ENCODE data around the gene BRAT1.

The BRAT1 gene

DNA sequence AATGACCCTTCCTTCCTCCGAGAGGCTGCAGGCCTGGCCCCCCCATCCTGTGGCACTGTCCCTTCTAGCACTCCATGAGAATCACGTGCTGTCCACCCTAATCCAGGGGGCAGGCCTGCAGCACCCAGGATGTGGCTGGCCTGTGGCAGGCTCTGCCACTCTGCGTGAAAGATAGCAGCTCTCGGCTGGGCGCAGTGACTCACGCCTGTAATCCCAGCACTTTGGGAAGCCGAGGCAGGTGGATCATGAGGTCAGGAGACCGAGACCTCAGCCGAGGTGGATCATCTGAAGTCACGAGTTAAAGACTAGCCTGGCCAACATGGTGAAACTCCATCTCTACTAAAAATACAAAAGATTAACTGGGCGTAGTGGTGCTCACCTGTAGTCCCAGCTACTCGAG is 54.6 kb downstream of the BRAT1 start:
- H3K27ac ChIP-seq: no peak overlapping the region
- no peak for TF ChIP-seq ZFX (IDR thresholded peaks at IDR 0.05)
- TF ChIP-seq, protein P1, sequence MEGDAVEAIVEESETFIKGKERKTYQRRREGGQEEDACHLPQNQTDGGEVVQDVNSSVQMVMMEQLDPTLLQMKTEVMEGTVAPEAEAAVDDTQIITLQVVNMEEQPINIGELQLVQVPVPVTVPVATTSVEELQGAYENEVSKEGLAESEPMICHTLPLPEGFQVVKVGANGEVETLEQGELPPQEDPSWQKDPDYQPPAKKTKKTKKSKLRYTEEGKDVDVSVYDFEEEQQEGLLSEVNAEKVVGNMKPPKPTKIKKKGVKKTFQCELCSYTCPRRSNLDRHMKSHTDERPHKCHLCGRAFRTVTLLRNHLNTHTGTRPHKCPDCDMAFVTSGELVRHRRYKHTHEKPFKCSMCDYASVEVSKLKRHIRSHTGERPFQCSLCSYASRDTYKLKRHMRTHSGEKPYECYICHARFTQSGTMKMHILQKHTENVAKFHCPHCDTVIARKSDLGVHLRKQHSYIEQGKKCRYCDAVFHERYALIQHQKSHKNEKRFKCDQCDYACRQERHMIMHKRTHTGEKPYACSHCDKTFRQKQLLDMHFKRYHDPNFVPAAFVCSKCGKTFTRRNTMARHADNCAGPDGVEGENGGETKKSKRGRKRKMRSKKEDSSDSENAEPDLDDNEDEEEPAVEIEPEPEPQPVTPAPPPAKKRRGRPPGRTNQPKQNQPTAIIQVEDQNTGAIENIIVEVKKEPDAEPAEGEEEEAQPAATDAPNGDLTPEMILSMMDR (conservative IDR thresholded peaks at IDR 0.05): no peak

DNA sequence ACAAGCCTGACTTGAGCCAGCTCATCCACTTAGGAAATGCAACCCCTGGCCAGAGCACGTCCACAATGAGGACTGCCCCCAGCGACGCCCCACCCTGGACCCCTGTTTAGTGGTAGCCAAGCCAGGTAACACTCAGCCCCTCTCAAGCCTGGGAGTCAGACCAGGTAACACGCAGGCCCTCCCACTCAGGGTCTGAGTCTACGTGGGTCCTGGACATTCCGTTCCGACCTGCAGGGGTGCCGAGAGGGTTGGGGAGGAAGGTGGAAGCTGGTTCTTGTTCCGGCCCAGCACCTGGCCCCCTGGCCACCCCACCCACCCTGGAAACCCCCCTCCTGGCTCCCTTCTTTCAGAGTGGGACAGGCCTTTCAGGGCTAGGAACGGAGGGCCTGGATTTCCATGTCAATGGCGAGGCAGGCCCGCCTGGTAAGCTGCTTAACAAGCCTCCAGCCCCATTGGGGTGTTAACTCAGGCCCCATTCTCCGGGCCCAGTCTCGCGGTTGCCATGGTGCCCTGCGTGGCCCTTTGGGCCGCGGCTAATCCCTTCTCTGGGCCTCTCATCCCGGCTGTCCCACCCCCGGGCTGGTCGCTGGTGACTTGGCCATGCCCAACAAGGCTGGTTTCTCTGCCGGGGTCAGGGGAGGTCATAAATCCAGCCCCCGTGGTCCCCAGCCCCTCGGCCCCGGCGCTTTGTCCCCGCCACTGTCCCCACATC is 55.4 kb downstream of the BRAT1 start:
- no peak overlapping the region for H3K27ac ChIP-seq
- TF ChIP-seq, protein P1 (conservative IDR thresholded peaks at IDR 0.05): no peak
- no peak for TF ChIP-seq ZFX (IDR thresholded peaks at IDR 0.05)

DNA sequence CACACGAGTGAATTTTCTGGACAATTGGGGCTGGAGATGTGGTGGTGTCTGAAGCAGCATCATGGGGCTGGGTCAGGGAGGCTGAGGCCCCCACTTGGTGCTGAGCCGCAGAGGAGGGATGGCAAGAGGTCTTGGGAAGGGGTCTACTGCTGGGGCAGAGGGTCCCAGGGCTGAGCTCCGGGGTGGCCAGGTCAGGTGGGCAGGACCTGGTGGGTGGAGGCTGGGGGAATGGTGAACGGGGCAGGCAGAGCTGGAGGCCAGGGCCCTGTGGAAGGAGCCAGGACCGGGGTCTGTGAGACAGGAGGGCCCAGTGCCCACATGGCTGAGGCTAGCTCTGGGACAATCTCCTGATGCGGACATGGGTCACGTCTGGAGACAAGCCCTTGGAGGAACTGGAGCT is 56.1 kb downstream of the BRAT1 start:
- no peak for TF ChIP-seq ZFX (IDR thresholded peaks at IDR 0.05)
- TF ChIP-seq, protein P1 (conservative IDR thresholded peaks at IDR 0.05): no peak
- H3K27ac ChIP-seq: no peak overlapping the region

DNA sequence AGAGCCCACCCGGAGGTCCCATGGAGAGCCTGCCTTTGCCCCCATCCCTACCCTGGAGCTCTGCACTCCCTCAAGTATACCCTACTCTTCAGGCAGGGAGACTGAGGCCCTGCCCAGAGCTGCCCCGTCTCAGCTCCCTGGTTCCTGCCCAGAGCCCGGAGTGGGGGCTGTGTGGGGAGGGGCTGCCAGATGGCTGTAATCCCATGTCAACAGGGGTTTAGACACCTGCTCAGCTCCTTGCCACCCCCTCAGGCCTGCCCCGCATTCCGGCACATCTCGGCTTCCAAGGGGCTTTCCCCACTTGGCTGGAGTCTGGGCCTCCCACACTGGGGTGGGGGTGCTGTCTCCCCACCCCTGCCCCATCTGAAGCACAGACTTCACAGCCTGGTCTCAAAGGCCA is 56.6 kb downstream of the BRAT1 start:
- TF ChIP-seq ZFX (IDR thresholded peaks at IDR 0.05): no peak
- TF ChIP-seq, protein P1 (conservative IDR thresholded peaks at IDR 0.05): no peak
- H3K27ac ChIP-seq: no peak overlapping the region

DNA sequence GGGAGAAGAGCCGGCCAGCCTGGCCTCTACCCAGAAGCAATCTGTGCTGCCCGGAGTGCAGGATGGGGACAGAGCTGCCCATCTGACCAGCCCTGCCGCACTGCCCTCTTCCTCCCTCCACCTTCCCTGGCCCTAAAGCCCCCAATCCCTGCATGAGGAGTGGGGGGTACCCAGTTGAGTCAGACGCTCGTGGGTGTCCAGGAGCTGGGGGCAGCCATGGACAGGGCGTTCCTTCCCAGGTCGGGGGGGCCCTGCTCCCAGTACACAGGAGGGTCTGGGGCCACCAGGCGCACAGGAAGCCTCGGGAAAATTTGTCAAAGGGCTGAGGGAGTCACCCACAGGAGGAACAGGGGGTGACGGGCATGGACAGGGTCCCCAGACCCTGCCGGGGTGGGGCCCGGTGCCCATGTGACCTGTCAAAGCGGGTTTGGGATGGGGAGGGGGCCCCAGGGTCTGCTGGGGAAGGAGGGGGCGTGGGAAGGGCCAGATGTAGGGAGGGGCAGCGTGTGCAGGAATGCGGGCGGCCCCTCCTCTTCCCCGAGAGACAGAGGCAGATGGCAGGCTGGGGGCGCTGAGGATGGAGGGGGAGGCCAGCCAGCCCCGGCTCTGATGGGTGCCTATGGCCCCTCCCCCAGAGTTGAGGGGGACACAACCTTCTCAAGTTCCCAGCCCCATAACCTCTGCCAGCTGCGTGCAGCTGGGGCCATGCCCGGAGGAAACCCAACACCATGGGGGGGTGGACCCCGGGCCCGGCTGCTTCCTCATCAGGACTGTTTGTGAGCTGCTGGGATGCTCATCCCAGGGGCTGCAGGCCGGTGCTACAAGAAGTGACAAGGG is 57.6 kb downstream of the BRAT1 start:
- TF ChIP-seq ZFX (IDR thresholded peaks at IDR 0.05): no peak
- TF ChIP-seq, protein P1 (conservative IDR thresholded peaks at IDR 0.05): no peak
- H3K27ac ChIP-seq: no peak overlapping the region

DNA sequence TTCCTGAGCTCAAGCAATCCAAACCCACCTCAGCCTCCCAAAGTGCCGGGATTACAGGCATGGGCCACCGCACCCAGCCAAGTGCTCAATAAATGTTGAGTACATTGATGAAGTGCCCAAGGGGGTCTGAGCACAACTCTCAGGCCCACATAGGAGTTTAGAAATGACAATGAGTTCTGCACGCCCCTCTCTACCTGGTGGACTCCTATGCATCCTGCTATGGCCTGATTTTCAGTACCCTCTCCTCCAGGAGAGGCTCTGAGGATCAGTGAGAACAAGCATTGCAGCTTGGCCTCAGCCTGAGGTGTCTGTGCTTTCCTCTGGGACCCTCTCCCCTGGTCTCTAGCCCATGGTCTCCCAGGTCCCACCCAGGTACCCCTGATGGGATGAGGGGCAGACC is 58.3 kb downstream of the BRAT1 start:
- no peak overlapping the region for H3K27ac ChIP-seq
- TF ChIP-seq ZFX (IDR thresholded peaks at IDR 0.05): no peak
- TF ChIP-seq, protein P1 (conservative IDR thresholded peaks at IDR 0.05): no peak

DNA sequence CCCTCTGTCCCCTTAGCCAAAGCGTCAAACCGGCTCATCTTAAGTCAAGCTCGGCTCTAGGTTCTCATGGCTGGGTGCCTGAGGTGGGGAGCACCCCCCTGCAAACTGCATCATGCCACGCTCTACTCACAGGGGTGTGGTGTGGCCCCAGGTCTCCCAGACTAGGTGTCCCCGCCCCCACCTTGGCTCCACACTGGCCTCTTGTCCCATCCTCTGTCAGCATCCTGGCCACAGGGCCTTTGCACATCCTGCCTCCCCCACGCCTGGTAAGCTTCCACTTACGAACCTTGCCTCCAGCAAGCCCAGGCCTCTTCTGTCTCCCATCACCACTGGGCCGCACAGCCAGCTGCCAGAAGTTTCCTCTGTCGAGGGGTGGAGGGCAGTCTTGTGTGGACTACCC is 58.9 kb downstream of the BRAT1 start:
- no peak for TF ChIP-seq ZFX (IDR thresholded peaks at IDR 0.05)
- TF ChIP-seq, protein P1 (conservative IDR thresholded peaks at IDR 0.05): no peak
- H3K27ac ChIP-seq: no peak overlapping the region
